Calu3 (cell line): ENCODE measurements around the gene DLG2. TPM values are rescaled to one million over a fixed set of nuclear protein-coding genes. Genes with fewer than 3 reads are reported as not detected.

Experiments
- BruUV-seq: library from RNA; stranded (reverse); fragments of 400-500 nt; replicated peaks from 2 replicates; lab custom pipeline; 2021; lab: Mats Ljungman, UMichigan
- CTCF ChIA-PET: fragments of 300-600 bp; sonication (Branson Sonifier 250); formaldehyde crosslinking; loops from one replicate; lab custom pipeline; 2022; ENCODE audit warnings: antibody characterized with exemption; lab: Charles Lee
- DNase-seq: peaks from one replicate; pipeline ENCODE4 v3.0.0; 2022
- H3K27ac Mint-ChIP-seq: one replicate; pipeline ENCODE4 v1.8.0; 2022; ENCODE audit warnings: mixed read lengths; ENCODE audit not compliant: unreplicated experiment
- H3K27me3 Mint-ChIP-seq: one replicate; pipeline ENCODE4 v1.8.0; 2022; ENCODE audit warnings: mixed read lengths; ENCODE audit not compliant: unreplicated experiment
- H3K36me3 Mint-ChIP-seq: one replicate; pipeline ENCODE4 v1.8.0; 2022; ENCODE audit warnings: mild to moderate bottlenecking, moderate library complexity, mixed read lengths; ENCODE audit not compliant: insufficient read depth, unreplicated experiment
- H3K4me1 Mint-ChIP-seq: one replicate; pipeline ENCODE4 v1.8.0; 2022; ENCODE audit warnings: mild to moderate bottlenecking, low read depth, mixed read lengths; ENCODE audit not compliant: unreplicated experiment
- H3K4me3 Mint-ChIP-seq: one replicate; pipeline ENCODE4 v1.8.0; 2022; ENCODE audit warnings: mild to moderate bottlenecking, low read depth, moderate library complexity, mixed read lengths; ENCODE audit not compliant: unreplicated experiment
- H3K9me3 Mint-ChIP-seq: one replicate; pipeline ENCODE4 v1.8.0; 2022; ENCODE audit warnings: low read depth, mixed read lengths; ENCODE audit not compliant: unreplicated experiment
- intact Hi-C: fragments of 100-400 bp; cut with micrococcal nuclease; formaldehyde crosslinking; loops from one replicate; pipeline ENCODE4 v1.10.0; 2022; ENCODE audit not compliant: unreplicated experiment
- total RNA-seq: library from RNA; stranded (reverse); gene quantifications from 2 replicates; pipeline ENCODE4 v1.2.3, GENCODE V29; 2022
- TF ChIP-seq, protein P1 (sequence below): fragments of 200-600 bp; IDR thresholded peaks from one replicate; pipeline ENCODE4 v1.8.0; 2022; ENCODE audit warnings: antibody characterized with exemption; ENCODE audit not compliant: unreplicated experiment

DLG2 gene
- total RNA-seq, 1 experiment from 2014 or later, result 0.71 TPM

DNA sequence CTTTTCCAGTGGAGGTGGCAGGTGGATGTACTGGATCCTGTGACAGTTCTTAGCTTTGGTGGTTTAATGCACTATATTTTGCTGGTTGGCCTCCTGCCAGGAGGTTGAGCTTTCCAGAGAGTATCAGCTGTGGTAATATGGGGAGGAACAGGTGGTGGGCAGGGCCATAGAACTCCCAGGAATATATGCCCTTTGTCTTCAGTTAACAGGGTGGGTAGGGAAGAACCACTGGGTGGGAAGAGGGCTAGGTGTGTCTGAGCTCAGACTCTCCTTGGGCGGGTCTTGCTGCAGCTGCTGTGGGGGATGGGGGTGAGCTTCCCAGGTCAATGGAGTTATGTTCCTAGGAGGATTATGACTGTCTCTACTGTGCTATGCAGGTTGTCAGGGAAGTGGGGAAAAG is 203.8 kb downstream of the DLG2 start:
- intact Hi-C loops, result no loop called here
- TF ChIP-seq, protein P1, sequence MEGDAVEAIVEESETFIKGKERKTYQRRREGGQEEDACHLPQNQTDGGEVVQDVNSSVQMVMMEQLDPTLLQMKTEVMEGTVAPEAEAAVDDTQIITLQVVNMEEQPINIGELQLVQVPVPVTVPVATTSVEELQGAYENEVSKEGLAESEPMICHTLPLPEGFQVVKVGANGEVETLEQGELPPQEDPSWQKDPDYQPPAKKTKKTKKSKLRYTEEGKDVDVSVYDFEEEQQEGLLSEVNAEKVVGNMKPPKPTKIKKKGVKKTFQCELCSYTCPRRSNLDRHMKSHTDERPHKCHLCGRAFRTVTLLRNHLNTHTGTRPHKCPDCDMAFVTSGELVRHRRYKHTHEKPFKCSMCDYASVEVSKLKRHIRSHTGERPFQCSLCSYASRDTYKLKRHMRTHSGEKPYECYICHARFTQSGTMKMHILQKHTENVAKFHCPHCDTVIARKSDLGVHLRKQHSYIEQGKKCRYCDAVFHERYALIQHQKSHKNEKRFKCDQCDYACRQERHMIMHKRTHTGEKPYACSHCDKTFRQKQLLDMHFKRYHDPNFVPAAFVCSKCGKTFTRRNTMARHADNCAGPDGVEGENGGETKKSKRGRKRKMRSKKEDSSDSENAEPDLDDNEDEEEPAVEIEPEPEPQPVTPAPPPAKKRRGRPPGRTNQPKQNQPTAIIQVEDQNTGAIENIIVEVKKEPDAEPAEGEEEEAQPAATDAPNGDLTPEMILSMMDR, result no peak
- Mint-ChIP-seq H3K27me3 (peaks cover 33% of the 10 kb centered on the region), H3K27ac (no peak overlapping the region), H3K4me3 (no peak overlapping the region), H3K36me3 (no peaks in the 10 kb centered on the region), H3K9me3 (no peaks in the 10 kb centered on the region), H3K4me1 (no peaks in the 10 kb centered on the region)
- no TSS peak for BruUV-seq
- CTCF ChIA-PET, result no interaction called here
- no peak for DNase-seq

DNA sequence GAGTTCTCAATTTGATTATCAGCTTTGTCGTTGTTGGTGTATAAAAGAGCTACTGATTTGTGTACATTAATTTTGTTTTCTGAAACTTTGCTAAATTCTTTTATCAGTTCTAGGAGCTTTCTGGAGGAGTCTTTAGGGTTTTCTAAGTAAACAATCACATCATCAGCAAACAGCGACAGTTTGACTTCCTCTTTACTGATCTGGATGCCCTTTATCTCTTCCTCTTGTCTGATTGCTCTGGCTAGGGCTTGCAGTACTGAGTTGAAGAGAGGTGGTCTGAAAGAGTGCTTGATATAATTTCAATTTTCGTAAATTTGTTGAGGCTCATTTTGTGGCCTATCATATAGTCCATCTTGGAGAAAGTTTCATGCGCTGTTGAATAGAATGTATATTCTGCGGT is 213.0 kb downstream of the DLG2 start:
- no peaks in the 10 kb centered on the region for H3K4me1 Mint-ChIP-seq
- H3K36me3 Mint-ChIP-seq, result no peaks in the 10 kb centered on the region
- no peak for DNase-seq
- TF ChIP-seq, protein P1, result no peak
- no peaks in the 10 kb centered on the region for H3K27me3 Mint-ChIP-seq
- H3K4me3 Mint-ChIP-seq, result no peak overlapping the region
- no TSS peak for BruUV-seq
- CTCF ChIA-PET, result no interaction called here
- no peak overlapping the region for H3K27ac Mint-ChIP-seq
- intact Hi-C loops, result no loop called here
- H3K9me3 Mint-ChIP-seq, result peaks cover 3% of the 10 kb centered on the region

DNA sequence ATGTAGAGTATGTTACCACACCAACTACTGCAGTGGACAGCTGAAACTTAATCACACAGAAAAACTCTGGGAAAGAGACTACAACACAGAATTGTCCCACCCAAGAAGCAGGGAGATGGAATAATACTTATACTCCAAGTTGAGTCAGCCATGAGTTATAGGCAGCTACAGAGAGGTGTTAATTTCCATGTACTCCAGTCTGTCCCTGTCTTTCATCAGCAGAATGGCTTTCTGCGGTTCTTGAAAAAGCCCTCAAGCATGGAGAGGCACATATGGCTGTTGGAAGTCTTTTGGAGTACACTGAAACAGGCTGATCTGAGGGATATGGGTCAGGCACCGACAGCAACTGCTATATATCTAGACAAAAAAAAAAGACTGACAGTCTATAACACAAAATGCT is 219.5 kb downstream of the DLG2 start:
- intact Hi-C loops, result no loop called here
- TF ChIP-seq, protein P1, result no peak
- Mint-ChIP-seq H3K4me1 (no peaks in the 10 kb centered on the region), H3K4me3 (no peak overlapping the region), H3K27me3 (no peaks in the 10 kb centered on the region), H3K36me3 (no peaks in the 10 kb centered on the region), H3K9me3 (no peaks in the 10 kb centered on the region), H3K27ac (no peak overlapping the region)
- DNase-seq, result no peak
- BruUV-seq, result no TSS peak
- CTCF ChIA-PET, result no interaction called here

DNA sequence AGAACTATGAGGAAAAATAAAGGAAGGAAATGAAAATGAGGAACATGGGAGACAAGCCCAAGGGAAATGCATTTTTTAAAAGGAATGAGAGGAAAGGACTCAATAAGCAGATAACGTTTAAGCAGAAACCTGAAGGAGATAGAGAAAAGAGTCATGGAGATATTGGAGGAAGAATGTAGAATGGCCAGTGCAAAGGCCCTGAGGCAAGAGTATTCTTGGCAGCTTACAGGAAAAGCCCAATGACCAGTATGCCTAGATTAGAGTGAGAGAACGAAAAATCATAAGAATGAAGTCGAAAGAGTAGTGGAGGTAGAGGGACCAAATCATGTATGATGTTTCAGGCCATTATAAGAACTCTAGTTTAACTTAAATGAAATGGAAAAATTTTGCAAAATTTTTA is 220.3 kb downstream of the DLG2 start:
- no peak for DNase-seq
- intact Hi-C loops, result no loop called here
- Mint-ChIP-seq H3K9me3 (no peaks in the 10 kb centered on the region), H3K27me3 (no peaks in the 10 kb centered on the region), H3K36me3 (no peaks in the 10 kb centered on the region), H3K4me3 (no peak overlapping the region), H3K27ac (no peak overlapping the region), H3K4me1 (no peaks in the 10 kb centered on the region)
- no TSS peak for BruUV-seq
- TF ChIP-seq, protein P1, result no peak
- CTCF ChIA-PET, result no interaction called here
